ENCODE results near the gene WT1.
"Not testable (repeated sequence)": the region's sequence is repeated elsewhere in the genome, so short reads cannot be mapped to it uniquely, and the experiment has no call there.

Gene WT1

DNA sequence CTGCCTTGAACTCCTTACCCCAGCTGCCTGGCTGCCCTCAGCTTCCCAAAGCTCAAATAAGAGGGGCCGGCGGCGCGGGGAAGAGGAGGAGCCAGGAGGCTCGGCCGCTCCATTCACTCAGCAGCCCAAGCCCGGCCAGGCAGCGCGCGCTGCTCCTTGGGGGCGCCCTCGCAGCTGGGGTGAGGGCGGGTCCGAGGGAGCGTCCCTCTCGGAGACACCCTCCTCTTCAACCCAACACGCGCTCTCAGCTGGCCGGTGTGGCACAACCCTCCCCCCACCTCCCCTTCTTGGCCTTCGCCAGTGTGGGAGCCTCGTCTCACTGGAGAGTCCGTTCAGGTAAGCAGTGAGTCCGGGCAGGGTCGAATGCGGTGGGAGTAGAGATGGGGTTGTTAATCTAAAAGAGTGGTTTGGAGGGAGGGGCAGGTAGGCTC is at the start of gene WT1:
TSS of gene WT1 (minus strand) at position 29 of the 431 bp plus-strand sequence.
- peak; percentile 44 for DNase-seq

DNA sequence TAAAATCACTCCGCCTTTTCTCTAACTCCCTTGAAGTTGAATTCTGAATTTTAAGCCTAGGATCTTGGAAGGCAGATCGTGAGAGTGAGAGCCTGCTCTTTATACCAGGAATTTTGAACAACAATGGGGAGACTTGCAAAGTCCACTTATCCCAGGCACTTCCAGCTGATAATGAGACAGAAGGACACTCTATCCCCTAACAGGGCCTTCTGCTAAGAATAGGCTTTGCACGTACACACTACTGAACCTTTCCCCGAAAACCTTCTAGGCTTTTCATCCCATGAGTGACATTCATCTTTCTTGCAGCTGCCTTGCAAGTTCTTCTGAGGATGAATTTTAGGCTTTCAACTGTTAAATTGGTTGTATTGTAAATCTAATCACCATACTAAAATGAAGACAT is 44.0 kb upstream of the WT1 start:
- DNase-seq, result no peak

DNA sequence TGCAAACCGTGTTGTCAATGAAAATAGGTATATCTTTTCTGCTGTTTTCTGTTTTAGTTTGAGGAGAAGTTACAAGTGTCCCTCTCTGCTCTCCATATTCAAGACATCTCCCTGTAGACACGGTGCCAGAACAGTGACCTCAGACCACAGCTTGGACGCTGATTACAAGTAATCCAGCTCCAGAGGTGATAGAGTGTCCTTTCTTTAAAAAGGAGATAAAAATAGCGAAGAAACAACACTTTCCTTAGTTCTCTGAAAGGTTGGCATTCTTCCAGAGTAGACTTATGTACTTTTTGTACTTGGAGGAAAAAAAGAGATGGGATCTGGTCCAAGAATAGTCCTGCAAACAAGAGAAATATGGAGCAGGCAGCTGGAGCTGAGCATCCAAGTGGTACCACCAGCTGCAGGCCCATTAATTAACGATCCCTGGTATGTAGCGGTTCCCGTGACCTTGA is 43.0 kb upstream of the WT1 start:
- no peak for DNase-seq

DNA sequence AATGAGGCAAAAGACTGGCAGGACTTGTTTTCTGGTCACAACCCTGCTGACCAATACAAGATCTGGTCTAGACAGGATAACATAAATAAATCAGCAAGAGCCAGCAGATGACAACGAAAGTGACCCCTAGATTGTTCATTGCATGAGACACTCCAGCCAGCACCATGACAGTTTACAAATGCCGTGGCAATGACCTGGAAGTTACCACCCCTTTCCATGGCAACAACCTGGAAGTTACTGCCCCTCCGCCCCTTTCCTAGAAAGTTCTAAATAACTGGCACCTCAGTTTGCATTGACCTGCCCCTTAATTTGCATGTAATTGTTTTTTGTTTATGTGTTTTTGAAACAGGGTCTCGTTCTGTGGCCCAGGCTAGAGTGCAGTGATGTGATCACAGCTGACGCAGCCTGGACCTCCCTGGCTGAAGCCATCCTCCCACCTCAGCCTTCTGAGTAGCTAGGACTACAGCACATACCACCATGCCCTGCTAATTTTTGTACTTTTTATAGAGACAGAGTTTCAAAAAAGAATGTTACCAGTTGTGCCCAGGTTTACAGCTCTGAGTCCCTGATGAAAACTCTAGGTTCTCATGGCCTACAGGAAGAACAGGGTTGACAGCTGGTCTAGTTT is 38.1 kb upstream of the WT1 start:
- DNase-seq, result no peak

GRCh38 chr11:32472226-32472625 is 36.9 kb upstream of the WT1 start:
- no peak for DNase-seq

GRCh38 chr11:32471544-32471943 is 36.2 kb upstream of the WT1 start:
- not testable (repeated sequence) for DNase-seq

- no peak for DNase-seq
Measured at GRCh38 chr11:32469791-32470190, 34.5 kb upstream of the WT1 start.

DNA sequence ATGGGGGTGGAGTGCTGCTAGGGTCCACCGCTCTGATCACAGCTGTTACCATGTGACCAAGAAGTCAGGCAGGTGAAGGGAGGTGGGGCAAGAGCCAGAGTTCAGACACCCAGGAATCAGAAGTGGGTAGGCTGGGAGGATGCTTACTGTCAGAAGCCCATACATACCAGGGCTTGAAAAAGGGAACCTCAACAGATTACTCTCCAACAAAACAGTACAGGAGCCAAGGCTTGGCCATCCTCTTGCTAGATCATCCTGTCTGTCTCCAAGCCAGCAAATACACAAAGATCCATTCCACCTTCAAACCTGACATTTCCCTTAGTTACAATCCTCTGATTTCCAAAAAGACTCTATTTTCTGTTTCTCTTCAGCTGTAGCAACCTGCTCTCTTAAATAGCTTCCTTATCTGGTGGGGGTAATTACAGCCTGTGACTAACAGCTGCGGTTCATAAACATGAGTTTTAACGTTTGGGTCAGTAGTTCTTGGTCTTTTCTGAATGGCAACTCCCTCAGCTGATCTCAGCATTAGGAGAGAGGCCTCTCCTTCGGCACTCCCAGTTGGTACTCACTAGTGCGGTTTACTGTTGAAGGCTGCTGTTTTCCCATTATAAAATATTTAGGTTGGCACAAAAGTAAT is 31.1 kb upstream of the WT1 start:
- no peak for DNase-seq

- DNase-seq, result no peak
Measured at GRCh38 chr11:32464078-32464477, 28.7 kb upstream of the WT1 start.

GRCh38 chr11:32462011-32462690 is 26.8 kb upstream of the WT1 start:
- DNase-seq, result no peak

DNA sequence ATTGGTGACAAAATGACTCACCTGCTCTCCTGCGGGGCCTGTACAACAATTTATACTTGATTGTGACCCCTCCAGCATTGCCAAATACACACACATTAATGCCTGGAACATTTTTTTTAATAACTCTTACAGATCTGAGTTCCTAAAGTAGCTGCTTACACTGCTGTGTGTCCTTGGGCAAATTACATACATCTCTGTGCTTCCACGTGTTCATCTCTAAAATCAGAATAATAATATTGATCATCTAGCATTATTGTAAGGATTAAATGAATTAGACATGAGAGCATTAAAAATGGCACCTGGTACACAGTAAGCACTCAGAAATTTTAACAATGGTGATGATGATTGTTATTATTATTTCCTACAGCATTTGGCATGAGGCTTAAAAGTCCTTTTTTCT is 21.5 kb upstream of the WT1 start:
- no peak for DNase-seq

- DNase-seq, result no peak
Measured at GRCh38 chr11:32454993-32455392, 19.7 kb upstream of the WT1 start.

- DNase-seq, result peak; percentile 30
Measured at GRCh38 chr11:32451808-32452207, 16.5 kb upstream of the WT1 start.

GRCh38 chr11:32450372-32450771 is 15.0 kb upstream of the WT1 start:
- no peak for DNase-seq

DNA sequence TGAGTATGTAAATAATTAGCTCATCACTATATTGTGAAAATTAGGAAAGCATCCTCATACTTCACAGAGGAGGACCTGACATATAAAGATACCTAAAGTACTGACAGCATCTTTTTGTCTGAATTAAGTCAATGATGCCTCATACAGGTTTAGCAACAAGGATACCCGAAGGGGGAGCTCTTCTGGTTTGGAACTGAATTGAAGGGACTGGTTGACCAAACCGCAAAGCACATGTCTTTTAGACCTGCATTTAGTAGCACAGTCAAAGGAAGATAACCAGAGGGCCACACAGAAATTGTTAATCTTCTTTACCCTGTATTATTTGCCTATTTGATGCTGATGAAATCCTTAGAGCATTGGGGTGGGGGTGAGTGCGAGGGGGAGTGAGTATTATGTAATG is 12.9 kb upstream of the WT1 start:
- no peak for DNase-seq

DNA sequence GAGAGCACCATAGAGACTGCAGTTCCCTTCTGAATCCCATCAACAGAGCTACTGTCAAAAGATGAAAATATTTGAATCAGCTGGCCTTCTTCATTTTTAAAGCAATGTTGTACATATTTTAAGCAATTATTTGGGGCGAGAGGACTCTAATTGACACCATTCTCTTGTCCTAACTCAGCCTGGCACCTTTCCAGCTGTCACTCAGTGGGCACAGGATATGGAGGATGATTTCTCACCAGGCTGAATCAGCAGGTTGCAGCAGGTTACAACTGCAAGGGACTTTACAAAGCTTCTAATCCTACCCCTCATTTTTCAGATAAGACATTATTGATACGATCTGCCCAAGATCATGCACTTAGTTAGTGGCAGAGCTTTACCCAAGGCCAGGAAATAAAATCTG is 11.9 kb upstream of the WT1 start:
- DNase-seq, result no peak

DNA sequence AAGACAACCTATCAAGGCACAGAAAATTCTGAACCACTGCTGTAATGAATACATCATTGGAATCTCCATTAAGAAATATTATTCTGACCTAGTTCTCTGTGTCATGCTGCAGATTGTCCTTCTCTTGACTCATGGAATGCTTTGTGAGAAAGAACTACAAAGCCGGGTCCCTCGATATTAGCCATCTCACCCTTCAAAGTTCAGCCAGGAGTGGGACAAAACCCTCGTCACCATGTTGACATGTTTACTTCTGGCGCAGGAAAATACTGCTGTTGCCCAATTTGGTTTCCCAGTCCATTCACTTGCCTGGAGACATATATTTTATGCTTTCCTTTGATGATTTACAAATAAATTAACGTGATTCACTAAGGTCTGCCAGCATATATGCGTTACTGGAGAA is 10.9 kb upstream of the WT1 start:
- DNase-seq, result no peak

GRCh38 chr11:32444186-32444585 is 8.8 kb upstream of the WT1 start:
- no peak for DNase-seq

GRCh38 chr11:32440916-32441315 is 5.6 kb upstream of the WT1 start:
- no peak for DNase-seq

DNA sequence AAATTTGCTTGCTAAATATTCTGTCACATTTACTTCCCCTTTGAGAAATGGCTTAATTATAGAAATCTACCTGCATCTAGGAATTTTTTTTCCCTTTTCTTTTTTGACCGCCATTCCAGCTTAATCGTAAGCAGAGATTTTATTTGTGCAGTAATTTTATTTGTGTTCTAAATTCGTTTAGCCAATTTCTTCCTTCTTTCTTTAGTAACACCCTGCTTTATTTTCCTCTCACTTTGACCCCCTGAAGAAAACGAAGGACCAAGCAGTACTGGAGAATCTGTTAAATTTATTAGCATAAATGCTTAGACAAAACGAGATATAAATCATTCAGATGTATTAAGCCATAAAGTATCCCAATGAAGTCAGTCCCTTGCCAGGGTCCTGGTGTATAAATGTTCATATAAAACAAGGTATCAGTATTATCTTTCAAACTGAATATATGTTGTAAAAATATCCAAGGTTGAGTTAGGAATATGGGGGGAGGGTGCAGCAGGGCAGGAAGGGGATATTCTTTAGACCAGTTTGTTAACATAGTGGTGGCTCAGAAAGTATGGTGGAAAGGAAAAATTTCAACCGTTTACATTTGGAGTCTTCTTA is 5.1 kb upstream of the WT1 start:
- no peak for DNase-seq

GRCh38 chr11:32439501-32440210 is 4.3 kb upstream of the WT1 start:
- DNase-seq, result peak; percentile 24

DNA sequence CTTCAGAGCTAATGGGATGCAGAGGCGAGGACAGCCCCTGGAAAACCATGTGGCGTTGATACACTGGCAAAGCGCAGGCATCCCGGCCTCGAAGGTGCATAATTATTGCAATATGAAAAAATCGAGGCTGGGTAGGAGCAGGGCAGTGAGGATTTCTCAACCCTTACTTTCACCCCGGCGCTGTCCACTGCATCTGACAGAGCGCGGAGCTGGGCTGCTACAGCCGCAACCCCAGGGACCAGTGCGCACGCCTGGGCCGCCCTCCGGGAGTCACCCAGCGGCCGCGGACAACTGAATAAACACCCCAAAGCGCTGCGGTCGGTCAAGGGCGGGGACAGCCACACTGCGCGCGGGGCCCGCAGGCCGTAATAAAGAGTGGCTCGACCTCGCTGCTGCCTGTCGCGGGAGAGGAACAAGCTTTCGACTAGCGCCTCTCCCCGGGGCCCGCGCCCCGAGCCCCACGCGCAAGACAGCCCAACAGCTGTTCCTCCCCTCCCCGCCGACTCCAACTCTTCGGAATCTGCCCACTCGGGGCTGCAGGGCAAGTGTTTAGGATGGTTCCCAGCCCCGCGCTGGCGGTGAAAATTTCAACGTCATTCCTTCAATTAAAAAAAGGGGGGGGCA is 3.6 kb upstream of the WT1 start:
- peak; percentile 35 for DNase-seq
